HCT116 (cell line): ENCODE results near the gene GYS1.

ENCODE experiments used
- CTCF ChIP-seq, 3 experiments: fragments of 200-600 bp in 1 of 3; sonication (generic) in 1 of 3; IDR thresholded peaks in 2 of 3; conservative IDR thresholded peaks in 1 of 3; 2 replicates each; pipeline ENCODE4 v1.5.1; 2012 to 2017; ENCODE audit warnings: low read depth in 2 of 3, low read length in 2 of 3, antibody characterized with exemption in 1 of 3, borderline replicate concordance in 1 of 3, control low read depth in 1 of 3, mild to moderate bottlenecking in 1 of 3, mixed read lengths in 1 of 3, mixed run types in 1 of 3, moderate library complexity in 1 of 3; ENCODE audit not compliant: insufficient read depth in 1 of 3
- EZH2phosphoT487 ChIP-seq: fragments of 200-600 bp; IDR thresholded peaks from 2 replicates; pipeline ENCODE4 v1.6.1; 2018; ENCODE audit warnings: antibody characterized with exemption, borderline replicate concordance
- SIN3A ChIP-seq: IDR thresholded peaks from 2 replicates; pipeline ENCODE4 v1.6.1; 2012; ENCODE audit warnings: low read depth
- SP1 ChIP-seq: IDR thresholded peaks from 2 replicates; pipeline ENCODE4 v1.6.1; 2012; ENCODE audit warnings: low read depth
- TF ChIP-seq, protein P1 (sequence below): IDR thresholded peaks from 2 replicates; pipeline ENCODE4 v1.6.1; 2012

GRCh38 chr19:48997972-48998371 is 4.9 kb upstream of the GYS1 start:
- peak; percentile 67 to 80 (median 74); a peak in 5 of 6 replicates for TF ChIP-seq CTCF (IDR thresholded peaks at IDR 0.05 in 2 of 3, conservative IDR thresholded peaks at IDR 0.05 in 1 of 3; ENCODE audit: borderline replicate concordance in 1 of 3, insufficient read depth in 1 of 3, low read depth in 2 of 3, low read length in 2 of 3)
- TF ChIP-seq EZH2phosphoT487: no peak
- TF ChIP-seq SP1: no peak
- TF ChIP-seq, protein P1, sequence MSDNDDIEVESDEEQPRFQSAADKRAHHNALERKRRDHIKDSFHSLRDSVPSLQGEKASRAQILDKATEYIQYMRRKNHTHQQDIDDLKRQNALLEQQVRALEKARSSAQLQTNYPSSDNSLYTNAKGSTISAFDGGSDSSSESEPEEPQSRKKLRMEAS: 0 out of 2 replicates have a peak, but pooled peaks have one; percentile 27
- no peak for TF ChIP-seq SIN3A
